ENCODE results near the gene IL1RAPL2. TPM values are rescaled to one million over a fixed set of nuclear protein-coding genes. Genes with fewer than 3 reads are reported as not detected.

The IL1RAPL2 gene
- total RNA-seq, 4 donors from 2014 or later, result not detected

DNA sequence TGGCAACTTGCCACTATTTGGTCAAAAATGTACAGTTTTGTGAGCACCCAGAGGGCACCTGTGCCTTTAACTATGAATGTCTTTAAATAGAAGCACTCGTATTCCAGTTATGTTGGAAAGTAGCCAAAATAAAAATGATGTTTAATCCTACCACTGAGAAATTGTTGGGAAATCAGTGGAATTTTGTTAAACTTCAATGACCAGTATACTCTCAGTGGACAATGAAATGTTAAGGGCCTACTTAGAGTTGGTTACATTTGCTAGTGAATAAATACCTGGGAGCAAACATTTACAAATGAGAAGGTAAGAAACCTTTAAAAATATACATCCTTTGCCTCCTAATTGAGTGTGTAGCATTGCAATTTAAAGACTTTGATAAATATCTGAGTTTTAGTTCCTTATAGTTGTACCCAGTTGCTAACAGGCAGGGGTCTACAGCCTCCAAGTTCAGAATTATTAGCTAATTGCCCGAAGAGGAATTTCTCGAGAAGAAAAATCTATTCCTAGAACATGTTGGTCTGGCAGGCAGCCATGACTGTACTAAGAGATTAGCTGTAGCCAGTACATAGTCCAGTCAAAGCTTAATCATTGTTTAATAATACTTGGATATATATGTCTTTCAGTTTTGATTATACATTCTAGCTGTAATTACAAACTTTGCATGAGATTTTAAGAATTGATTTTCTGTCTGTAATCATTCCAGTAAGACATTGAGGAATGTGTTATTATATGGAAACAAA, 93.2 kb downstream of the IL1RAPL2 start:
- Histone ChIP-seq H3K36me3 (no peaks in the 10 kb centered on the region), H3K27ac (peak overlapping the region in 1 of 3 donors; percentile 26), H3K9me3 (no peaks in the 10 kb centered on the region), H3K4me1 (no peaks in the 10 kb centered on the region), H3K27me3 (no peaks in the 10 kb centered on the region), H3K4me3 (replicated peaks in 1 of 3) (no peak overlapping the region)
- WGBS, 2 donors, result 8 to 12% methylated on average over 3 of the region's 3 CpGs
- TF ChIP-seq, protein P1, sequence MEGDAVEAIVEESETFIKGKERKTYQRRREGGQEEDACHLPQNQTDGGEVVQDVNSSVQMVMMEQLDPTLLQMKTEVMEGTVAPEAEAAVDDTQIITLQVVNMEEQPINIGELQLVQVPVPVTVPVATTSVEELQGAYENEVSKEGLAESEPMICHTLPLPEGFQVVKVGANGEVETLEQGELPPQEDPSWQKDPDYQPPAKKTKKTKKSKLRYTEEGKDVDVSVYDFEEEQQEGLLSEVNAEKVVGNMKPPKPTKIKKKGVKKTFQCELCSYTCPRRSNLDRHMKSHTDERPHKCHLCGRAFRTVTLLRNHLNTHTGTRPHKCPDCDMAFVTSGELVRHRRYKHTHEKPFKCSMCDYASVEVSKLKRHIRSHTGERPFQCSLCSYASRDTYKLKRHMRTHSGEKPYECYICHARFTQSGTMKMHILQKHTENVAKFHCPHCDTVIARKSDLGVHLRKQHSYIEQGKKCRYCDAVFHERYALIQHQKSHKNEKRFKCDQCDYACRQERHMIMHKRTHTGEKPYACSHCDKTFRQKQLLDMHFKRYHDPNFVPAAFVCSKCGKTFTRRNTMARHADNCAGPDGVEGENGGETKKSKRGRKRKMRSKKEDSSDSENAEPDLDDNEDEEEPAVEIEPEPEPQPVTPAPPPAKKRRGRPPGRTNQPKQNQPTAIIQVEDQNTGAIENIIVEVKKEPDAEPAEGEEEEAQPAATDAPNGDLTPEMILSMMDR (IDR thresholded peaks at IDR 0.05), result no peak
- no peak for TF ChIP-seq POLR2A (IDR thresholded peaks at IDR 0.05)
- intact Hi-C loops (cut with DNase I), result no loop called here
- peak; percentile 55 to 63 for DNase-seq

DNA sequence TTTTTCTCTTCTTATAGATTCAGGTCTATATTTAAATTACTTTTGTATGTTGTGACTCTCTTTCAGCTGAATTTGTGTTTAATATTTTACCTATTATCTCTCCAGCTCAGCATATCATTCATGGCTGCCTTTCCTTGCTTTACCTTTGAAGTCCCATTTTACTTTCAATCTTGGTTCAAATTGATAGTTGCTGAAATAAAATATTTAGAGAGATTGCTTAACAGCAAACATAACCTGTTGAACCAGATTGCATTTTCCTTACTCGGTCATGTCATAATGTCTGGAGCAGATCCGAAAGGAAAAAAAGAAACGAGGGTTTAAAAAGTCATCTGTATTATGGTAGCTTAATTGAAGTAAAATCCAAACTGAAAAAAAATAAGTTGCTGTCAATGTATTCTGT, 94.1 kb downstream of the IL1RAPL2 start:
- H3K9me3 ChIP-seq, result no peaks in the 10 kb centered on the region
- no peaks in the 10 kb centered on the region for H3K4me1 ChIP-seq
- WGBS, 2 donors, result 71 to 72% methylated on average over 3 of the region's 3 CpGs
- intact Hi-C loops (cut with DNase I), result no loop called here
- no peak overlapping the region for H3K27ac ChIP-seq
- no peak for TF ChIP-seq POLR2A (IDR thresholded peaks at IDR 0.05)
- TF ChIP-seq, protein P1 (IDR thresholded peaks at IDR 0.05), result no peak
- H3K36me3 ChIP-seq, result no peaks in the 10 kb centered on the region
- DNase-seq, result no peak
- H3K27me3 ChIP-seq, result no peaks in the 10 kb centered on the region
- H3K4me3 ChIP-seq (replicated peaks in 1 of 3), result no peak overlapping the region

DNA sequence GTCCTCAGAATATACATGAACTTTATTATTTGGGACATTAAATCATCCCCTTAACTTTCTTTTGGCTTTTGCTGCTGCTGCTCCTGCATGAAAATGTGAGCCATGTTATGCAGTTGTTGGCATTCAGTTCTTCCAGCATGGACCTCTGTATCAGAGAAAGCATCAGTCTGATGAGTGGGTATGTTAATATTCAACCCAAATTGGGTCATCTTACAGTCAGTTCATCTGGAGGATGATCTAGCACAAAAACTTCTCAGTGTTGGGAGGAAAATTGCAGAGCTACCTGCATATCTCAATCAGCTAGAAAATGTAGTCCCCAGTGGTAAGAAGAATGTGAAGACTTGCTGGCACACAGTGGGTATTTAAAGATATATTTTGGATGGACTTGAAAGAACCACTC, 96.7 kb downstream of the IL1RAPL2 start:
- Histone ChIP-seq H3K9me3 (no peaks in the 10 kb centered on the region), H3K27me3 (no peaks in the 10 kb centered on the region), H3K27ac (no peak overlapping the region), H3K4me3 (replicated peaks in 1 of 3) (no peak overlapping the region), H3K36me3 (no peaks in the 10 kb centered on the region), H3K4me1 (no peaks in the 10 kb centered on the region)
- no peak for DNase-seq
- intact Hi-C loops (cut with DNase I), result no loop called here
- TF ChIP-seq POLR2A (IDR thresholded peaks at IDR 0.05), result no peak
- TF ChIP-seq, protein P1 (IDR thresholded peaks at IDR 0.05), result no peak

DNA sequence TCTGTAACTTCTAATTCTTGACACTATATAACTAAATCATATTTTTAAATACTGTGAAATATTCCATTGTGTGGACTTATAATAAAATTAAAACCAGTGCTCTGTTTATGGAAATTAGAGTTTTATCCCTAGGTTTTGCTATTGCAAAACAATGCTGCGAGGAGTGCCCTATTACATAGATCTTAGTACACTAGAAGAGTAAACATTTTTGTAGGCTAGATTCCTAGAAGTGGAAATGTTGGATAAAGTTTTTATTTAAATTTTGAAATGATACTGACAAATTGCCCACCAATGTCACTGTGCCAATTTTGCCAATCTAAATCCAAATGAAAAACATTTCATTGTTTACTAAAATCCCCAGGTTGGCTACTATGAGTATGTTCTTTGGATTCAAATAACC, 99.7 kb downstream of the IL1RAPL2 start:
- H3K4me3 ChIP-seq (replicated peaks in 1 of 3), result no peak overlapping the region
- no peaks in the 10 kb centered on the region for H3K36me3 ChIP-seq
- H3K27ac ChIP-seq, result no peak overlapping the region
- intact Hi-C loops (cut with DNase I), result no loop called here
- H3K4me1 ChIP-seq, result no peaks in the 10 kb centered on the region
- H3K27me3 ChIP-seq, result no peaks in the 10 kb centered on the region
- 100% methylated on average over 1 of the region's 1 CpG for WGBS, 2 donors
- H3K9me3 ChIP-seq, result no peaks in the 10 kb centered on the region
- no peak for DNase-seq
- TF ChIP-seq, protein P1 (IDR thresholded peaks at IDR 0.05), result no peak
- no peak for TF ChIP-seq POLR2A (IDR thresholded peaks at IDR 0.05)

GRCh38 chrX:104668550-104668949, 102.6 kb downstream of the IL1RAPL2 start:
- intact Hi-C loops (cut with DNase I), result no loop called here
- Histone ChIP-seq H3K9me3 (no peaks in the 10 kb centered on the region), H3K36me3 (no peaks in the 10 kb centered on the region), H3K27ac (no peak overlapping the region), H3K4me3 (replicated peaks in 1 of 3) (no peak overlapping the region), H3K27me3 (no peaks in the 10 kb centered on the region), H3K4me1 (no peaks in the 10 kb centered on the region)
- TF ChIP-seq, protein P1 (IDR thresholded peaks at IDR 0.05), result peak in 3 of 6 experiments; percentile 26 to 49 (median 44)
- TF ChIP-seq POLR2A (IDR thresholded peaks at IDR 0.05), result no peak
- no peak for DNase-seq
- 6 to 9% methylated on average over 3 of the region's 3 CpGs for WGBS, 2 donors

Measured in thyroid gland (tissue), 4 donors.